SW 1271 (cell line): ENCODE results near the gene C1orf174.
A peak's percentile ranks its signal among the peaks of the same experiment; 100 is the strongest.

Source experiments
- DNase-seq, 2 experiments: peaks; one replicate each; lab custom pipeline; 2025; lab: John Stamatoyannopoulos, UW

The C1orf174 gene

DNA sequence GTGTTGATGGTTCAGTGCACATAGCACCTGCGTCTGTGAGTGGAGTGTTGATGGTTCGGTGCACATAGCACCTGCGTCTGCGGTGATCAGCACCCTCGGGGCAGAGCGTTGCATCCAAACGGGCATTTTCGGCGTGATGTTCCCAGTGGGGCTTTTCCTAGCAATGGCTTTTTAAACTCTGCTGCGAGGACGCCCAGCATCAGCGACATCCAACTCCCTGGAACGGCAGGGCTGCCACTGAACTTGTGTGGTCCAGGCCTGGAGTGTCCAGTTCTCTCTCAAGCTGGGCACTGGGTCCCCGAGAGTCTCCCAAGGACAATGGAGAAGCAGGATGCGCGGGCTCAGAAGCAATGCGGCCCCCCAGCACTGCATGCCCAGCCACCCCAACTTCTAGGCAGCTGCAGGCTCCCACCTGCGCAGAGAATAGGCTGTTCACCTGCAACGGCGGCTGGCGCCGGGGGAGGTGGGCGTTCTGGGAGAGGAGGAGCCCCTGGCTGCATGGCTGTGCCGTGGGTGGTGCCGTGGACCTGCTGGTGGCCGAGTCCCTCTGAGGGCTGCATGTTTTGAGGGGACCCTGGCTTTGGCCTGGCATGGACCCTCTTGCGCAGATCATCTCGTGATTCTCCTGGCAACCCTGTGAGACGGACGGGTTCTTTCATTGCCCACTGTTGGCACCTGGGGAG is 10.1 kb upstream of the C1orf174 start:
- no peak for DNase-seq

DNA sequence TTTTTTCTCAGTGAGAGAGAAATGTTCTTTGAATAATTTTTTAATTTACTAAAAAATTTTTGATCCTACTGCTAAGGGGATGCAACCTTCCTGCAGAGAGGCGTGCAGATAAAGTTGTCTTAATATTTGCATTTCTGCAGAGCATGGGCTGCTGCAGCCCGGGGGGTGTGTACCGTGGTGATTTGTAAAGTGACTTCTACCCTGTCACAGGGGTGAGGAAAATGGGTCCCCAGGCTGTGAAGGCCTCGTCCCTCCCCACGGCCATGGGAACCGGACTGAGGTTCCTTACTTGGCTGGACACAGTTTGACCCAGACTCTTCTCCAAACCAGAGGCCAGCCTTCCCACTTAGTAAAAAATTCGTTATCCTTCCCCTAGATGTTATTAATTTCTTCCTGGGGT is 9.5 kb upstream of the C1orf174 start:
- no peak for DNase-seq

DNA sequence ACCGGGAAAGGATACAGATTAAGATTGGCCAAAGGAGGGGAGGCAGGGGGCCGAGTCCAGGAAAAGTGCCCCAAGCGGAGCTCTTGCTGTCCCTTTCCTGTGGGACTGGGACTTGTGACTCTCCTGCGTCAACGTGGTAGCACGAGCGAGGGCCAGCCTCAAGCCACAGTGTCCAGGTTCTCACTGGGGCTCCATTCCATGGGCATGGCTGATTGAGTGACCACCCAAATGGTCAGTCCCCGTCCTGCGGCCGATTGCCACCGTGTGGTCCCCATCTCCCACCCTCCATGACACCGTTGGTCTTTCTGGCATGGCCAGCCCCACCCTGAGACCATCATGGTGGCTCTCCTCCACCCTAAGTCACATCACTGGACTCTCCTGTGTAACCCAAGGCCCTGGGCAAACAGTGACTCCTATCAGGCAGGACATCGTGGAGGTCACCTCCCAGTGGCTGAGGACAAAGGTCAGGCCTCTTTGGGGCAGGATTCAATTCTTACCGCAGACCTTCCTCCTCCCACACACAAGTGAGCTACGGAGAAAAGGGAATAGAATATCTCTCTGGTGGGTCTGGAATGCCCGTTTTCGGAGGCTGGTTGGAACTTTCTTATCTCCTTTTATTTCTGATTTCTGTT is 8.9 kb upstream of the C1orf174 start:
- no peak for DNase-seq

DNA sequence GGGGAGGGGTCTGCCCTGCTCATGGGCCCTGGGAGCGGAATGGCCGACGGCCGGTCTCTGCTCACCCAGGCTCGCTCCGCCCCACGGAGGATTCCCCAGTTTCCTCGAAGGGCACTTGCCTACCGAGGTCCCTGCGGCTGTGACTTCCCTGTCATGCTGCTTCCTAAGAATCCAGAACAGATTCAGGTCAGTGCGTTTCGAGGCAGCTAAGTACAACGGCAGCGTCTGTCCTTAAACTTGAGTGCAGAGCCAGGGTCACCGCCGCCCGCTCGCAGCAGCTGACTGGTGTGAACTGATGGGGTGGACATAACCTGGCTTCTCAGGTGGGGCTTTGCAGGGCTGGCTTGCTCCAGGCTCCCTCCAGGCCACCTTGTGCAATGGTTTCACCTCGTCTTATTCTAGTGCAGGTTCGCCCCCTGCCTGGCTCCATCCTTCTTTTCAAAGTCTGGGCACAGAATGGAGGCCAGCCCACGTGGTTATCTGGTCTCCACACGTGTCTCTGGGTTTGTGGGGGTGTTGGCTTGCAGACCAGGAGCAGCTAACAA is 7.6 kb upstream of the C1orf174 start:
- DNase-seq = no peak

DNA sequence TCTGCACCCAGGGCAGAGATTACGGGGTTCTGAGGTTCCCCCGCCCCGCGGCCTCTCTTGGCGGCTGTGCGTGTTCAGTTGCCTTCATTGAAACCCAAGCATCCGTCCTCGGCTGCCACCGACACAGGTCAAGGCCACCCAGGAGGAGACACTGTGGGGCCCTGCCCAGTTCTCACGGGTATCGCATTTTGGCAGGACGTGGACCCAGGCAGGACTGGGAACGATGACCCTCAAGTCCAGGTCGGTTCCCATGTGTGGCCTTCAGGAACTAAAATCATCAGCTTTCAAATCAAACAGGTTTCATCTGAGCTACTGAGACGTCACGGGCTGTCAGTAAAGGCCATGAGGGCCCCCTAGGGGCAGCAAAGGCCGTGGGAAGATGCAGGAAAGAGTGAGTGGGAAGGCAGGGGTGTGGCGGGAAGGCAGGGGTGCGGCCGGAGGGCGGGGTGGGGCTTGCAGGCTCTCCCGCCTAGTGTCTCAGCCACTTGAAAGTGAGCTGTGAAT is 7.0 kb upstream of the C1orf174 start:
- DNase-seq = no peak

DNA sequence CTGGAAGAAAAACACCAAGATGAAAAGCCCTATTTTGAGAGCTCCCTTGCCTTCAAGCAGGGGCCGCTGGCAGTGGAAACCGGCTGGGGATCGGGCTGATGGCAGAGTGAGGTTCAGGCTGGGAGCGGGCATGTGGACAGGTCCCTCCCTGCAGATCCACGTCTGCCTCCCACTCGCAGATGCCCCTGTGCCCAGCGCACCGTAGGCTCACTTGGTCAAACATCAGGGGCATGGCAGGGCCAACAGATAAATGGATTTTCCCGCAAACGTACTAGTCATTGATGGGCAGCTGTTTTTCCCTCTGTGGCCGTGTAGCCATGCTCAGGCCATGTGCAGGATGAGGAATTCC is 6.6 kb upstream of the C1orf174 start:
- no peak for DNase-seq

DNA sequence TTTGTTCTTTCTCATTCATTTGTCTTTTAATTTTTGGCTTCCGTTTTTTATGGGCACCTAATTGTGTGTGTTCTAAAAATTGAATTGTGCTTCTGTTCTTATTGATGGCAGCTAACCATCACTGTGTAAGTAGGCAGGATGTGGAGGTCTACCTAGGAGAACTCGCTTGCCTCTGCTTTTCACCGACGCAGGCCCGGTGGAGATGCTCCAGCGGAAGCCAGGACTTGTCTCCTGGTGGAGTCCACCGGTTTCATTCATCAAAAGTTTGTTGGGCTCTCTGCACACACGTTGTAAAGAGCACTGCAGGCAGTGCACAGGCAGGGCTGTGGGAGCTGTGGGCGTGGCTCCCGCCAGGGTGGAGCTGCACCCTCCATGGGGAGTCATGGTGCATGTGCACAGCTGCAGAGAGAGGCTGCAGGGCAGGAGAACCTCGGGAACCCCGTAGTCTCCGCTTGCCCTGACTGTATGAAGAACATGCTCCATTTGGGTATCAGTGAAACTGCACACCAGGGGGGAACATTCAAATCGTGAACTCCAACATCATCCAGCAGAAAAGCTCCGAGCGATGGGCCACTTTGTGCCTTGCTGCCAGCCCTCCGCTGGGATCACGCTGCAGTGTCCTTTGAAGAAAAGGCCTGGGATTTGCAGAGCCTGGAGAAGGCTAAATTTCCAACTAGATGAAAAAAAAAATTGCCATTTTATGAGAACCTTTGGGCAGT is 6.0 kb upstream of the C1orf174 start:
- DNase-seq = no peak

DNA sequence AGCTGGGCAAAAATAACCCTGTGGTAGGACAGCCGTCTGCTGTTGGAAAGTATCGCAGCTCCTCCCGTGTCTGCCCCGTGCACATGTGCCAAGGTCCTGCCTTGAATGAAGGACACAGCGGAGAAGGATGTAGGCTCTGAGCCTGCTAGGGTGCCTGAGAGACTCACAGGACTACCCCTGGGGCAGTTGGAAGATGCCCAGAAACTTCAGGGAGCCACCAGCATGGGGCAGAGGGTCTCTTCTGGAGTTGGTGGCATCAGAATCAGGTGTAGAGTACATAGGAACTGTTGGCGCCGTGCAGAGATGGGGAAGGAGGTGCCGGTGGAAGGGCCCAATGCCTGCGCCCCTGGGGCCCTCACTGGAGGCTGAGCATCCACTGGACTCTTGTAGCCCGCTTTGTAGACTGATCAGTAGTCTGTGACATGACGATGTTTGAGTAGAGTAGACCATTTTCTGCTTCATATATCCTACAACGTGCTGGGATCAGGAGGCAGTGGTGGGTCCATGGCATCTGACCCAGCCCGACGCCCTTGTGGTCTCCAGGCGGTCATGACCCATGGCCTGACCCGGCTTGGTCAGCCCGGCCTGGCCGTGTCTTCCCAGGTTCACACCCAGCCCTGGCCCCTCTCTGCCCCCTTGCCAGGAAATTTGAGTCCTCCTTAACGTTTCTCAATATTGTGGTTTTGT is 5.3 kb upstream of the C1orf174 start:
- no peak for DNase-seq

DNA sequence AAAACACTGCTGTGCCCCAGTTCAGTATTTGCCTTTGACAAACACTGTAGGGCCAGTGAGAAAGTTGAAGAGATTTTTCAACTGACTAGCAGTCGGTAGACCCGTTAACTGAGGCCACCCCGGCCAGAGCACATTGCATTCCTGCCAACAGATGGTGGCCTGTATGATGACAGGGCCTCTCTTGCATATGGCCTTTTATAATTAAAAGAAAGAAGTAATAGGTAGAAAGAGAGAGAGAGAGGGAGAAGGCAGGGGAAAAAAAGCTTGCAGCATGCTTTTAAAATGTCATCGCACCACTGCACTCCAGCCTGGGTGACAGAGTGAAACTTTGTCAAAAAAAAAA is 4.7 kb upstream of the C1orf174 start:
- DNase-seq = no peak

DNA sequence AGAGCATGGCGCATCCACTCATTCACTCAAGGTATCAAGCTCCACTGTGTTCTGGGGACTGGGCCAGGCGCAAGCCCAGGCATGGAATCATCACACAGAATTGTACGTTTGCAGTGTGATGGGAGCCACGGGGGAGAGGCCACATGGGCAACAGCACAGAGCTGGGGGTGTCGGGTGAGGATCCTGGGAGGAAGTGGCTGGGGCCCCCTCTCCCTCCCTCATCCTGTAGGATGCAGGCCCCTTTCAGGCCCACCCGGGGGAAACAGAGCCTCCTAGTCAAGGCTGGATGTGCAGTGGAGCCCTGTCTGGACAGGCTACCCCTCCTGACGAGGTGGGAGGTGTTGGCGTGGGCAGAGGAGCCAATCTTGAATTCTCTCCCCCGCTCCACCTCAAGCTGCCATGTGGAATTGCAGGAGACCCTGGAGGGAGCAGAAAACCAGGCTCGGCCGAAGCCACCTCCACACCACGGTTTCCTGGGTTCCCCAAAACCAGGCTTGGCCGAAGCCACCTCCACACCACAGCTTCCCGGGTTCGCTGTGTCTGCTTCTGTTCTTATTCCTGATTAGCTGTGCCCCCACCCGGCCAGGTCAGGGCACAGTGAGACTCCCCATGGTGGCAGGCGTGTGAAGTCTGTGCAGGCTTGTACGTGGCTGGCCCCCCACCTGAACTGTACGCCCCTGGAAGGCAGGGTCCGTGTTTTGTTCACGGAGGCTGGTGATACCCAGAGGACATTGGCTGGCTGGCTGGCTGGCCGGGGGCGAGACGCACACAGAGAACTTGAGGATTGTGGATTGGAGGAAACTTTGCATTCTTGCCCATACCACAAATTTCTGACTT is 4.2 kb upstream of the C1orf174 start:
- no peak for DNase-seq

DNA sequence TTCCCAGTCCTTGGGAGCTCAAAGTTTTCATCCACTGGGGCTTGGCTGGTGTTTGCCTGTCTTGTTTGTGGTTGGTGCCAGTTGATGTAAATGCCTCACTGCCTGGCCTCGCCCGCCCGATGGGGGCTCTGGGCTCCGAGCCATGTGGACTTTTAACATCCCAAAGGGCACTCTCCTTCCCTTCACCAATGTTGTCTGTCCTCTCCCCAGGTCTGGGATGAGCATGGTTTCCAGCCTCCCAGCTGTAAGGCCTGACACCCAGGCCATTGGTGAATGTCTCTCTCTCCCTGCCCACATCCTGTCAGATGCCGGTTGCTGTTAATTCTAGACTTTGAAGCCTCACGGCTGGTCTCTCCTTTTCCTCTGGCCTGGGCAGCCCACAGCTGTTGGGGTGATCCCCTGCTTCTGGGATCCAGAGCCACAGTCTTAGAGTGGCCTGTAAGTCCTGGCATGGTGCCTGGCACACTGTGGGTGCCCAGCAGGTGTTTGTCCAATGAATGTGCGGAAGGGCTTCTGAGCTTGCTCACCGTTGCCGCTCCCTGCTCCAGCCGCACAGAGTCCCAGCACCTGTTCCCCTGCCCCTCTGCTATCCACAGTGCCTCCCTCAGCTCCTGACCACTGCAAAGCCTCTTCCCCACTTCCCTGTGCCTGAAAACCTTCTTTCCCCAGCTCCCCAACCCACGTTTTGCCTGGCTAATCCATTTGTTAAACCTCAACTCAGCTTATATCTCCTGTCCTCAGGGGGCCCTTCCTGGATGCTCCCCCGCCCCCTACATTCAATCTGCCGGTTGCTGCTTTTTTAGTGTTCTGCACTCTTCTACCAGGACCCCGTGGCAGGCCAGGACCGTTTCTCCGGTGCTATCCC is 3.3 kb upstream of the C1orf174 start:
- no peak for DNase-seq

DNA sequence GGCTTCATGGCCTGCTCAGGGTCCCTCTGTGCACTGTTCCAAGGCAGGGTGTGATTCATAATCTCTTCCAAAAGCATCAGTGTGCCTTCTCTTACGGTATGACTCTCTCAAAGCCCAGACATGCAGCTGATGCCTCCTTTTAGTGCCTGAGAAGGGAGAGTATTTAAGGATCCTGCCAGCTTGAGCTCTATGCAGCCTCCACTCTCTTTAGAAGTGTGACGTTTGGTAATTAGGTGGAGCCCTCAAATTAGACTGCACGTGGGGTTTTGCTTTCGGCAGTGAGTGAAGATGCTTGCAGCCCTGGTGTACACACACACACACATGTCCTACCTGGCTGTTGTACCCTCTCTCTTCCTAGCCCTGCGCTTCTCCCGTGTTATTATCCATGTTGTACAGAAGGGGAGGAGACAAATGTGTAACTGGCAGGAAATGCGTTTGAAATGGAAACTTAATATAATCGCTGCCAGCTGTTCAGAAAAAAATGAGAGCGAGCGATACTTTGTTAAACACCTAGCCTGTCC is 2.6 kb upstream of the C1orf174 start:
- no peak for DNase-seq

DNA sequence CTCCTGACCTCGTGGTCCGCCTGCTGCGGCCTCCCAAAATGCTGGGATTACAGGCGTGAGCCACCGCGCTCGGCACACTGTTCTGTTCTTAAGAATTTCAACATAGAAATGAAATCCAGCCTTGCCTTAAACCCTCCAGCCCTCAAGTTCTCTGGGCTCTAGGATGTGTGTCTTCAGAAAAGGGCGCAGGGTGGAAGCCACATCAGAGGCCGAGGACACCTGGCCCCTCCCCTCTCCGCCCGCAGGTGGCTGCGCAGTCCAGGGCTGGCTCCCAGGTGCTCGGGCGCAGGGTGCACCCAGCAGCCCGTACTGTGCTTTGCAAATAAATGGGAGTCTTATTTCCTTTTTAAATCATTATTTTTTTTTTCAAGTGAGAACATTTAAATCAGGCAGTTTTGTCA is 2.0 kb upstream of the C1orf174 start:
- DNase-seq = no peak

DNA sequence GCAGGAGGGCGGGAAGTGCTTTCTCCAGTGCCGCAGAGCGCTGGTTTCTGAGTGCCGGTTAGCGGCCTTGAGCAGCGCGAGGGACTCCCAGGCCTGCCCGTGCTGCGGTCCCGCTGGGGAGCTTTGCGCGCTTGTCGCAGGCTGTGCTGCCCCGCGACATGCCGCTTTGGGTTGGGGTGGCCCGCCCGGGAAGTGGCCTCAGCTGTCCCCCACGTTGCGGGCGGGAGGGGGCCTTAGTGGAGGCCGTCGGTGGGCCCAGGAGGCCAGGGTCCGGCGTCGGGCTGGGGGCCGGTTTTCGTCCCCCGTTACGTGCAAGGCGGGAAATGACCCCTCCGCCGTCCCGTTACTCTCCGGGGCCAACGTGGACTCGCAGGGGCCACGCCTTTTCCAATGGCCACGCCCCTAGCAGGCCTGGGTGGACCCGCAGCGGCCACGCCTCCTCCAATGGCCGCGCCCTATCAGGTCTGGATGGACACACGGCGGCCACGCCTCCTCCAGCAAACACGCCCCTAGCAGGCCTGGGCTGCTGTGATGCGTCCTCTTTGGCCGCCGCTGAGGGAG is 977 bp upstream of the C1orf174 start:
- peak; percentile 62 to 84 for DNase-seq

DNA sequence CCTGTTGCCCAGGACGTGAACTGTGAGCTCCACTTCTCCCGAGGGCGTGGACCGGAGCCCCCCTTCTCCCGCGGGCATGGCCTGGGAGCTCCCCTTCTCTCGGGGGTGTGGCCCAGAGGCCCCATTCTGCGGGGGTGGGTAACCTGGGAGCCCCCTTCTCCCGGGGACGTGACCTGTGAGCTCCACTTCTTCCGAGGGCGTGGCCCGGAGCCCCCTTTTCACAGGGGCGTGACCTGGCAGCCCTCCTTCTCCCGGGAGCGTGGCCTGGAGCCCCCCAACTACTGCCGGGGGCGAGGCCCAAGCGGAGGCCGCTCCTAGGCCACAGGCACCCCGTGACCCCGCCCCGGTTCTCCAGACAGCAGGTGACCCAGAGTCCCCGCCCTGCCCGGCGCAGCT is 320 bp downstream of the C1orf174 start:
- no peak for DNase-seq

DNA sequence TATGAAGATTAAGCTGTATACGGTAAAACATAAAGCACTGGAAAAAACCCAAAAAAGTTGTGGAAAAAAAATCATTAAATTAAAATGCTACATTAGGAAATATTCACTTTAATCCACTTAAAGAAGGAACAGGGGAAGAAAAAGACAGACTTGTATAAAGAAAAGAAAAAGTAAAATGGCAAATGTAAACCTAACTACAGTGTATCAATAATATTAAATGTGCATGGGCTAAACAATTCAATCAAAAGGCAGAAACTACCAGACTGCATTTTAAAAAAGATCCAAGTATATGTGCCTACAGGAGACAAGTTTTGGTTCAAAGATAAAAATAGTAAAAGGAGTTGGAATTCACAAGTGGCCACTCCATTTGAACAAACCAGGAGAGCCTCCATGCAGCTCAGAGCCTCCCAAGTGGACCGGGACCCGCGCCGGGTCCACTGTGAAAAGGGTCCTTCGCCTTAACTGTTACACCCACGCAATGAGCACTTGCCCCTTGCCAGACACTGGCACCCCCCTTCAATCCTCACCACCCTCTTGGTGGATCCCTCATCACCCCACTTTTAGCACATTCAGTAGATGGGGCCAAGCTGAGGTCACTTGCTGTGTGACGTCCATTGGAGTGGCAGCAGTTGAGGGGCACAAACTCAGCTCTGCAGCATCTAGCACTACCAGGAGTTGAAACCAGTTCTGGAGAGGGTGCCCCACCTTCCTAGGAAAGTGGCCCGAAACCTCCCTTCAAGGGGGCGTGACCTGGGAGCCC is 898 bp downstream of the C1orf174 start:
- peak in 1 of 2 experiments; percentile 7 for DNase-seq

DNA sequence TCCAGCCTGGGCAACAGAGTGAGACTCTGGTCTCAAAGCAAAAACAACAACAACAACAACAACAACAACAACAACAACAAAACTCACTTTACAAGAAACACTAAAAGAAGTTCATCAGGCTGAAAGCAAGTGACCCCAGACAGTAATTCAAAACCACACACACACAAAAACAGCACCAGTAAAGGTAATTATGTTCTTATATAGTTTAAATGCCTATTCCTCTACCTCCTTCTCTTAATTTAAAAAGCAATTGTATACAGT is 1.7 kb downstream of the C1orf174 start:
- DNase-seq = no peak

DNA sequence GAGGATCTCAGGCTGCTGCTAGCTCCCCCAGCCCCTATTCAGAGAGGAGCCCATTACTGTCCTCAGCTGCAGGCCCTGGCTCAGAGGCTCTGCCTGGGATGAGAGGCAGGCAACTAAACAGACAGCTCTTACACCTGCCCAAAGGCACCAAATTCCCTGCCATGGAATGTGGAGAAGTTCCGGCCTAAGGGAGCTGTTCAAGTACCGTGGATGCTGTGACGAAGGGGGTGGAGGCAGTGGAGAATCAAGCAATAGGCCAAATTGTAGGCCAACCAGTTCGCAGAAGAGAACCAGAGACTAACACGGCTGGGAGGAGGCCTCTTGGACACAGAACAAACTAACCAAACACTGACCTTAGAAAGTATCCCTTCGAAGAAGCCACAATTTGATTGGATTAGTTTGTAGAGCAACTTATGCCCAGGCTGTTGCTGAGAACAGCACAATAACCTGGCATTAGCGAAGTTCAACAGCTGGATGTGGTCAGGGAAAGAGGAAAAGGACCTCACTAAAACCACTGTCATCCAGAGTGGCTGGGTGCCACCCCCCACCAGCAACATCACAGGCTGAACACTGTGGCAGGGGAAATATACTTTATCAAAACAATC is 3.6 kb downstream of the C1orf174 start:
- DNase-seq = no peak

DNA sequence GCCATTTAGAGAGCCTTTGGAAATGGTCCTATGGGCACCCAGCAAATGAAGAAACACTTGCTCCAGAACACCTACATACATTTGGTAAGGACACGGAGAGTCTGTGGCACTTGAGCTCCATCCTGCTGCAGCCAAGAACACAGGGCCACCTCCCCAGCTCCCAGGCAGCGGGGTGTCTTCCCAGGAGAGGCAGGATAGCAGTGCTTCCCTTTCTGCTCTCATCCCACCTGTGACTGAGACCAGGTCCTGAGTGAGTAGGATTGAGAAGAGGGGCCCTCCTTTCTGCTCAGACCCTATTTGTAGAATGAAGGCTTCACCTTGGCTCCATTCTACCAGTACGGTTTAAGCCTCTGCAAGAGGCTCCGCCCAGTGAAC is 4.1 kb downstream of the C1orf174 start:
- DNase-seq = no peak
